Adrenal gland (tissue), 12 donors: ENCODE results near the gene CMTM3. TPM values are rescaled to one million over a fixed set of nuclear protein-coding genes. Genes with fewer than 3 reads are reported as not detected.

Experiments
- DNase-seq, 7 donors: peaks; one replicate each; pipeline ENCODE4 v3.0.0-alpha.2; 2019 to 2020
- H3K27ac ChIP-seq, 5 donors: fragments of 200-600 bp; sonication (generic) in 4 of 5; 1 replicate in 3 of 5; 2 replicates in 2 of 5; pipeline versions ENCODE4 v1.5.1 to v1.8.0; 2016 to 2020; ENCODE audit warnings: mild to moderate bottlenecking in 1 of 5
- H3K27me3 ChIP-seq: fragments of 200-600 bp; 2 replicates; pipeline ENCODE4 v1.8.0; 2021
- H3K36me3 ChIP-seq, 2 donors: fragments of 200-600 bp; replicated peaks in 1 of 2; 1 replicate in 1 of 2; 2 replicates in 1 of 2; pipeline versions ENCODE4 v1.5.1 to v1.8.0; 2018 to 2022
- H3K4me1 ChIP-seq, 2 donors: fragments of 200-600 bp; replicated peaks in 1 of 2; 1 replicate in 1 of 2; 2 replicates in 1 of 2; pipeline versions ENCODE4 v1.5.1 to v1.8.0; 2018 to 2021
- H3K4me3 ChIP-seq, 4 donors: fragments of 200-600 bp; sonication (generic) in 3 of 4; one replicate each; pipeline ENCODE4 v1.5.1; 2016 to 2018
- H3K9me3 ChIP-seq, 3 donors: fragments of 200-600 bp; sonication (generic) in 1 of 3; replicated peaks in 1 of 3; 1 replicate in 2 of 3; 2 replicates in 1 of 3; pipeline versions ENCODE4 v1.5.1 to v1.8.0; 2016 to 2021
- POLR2A ChIP-seq, 2 donors: fragments of 450-650 bp; IDR thresholded peaks; one replicate each; pipeline ENCODE4 v1.6.1; 2017; ENCODE audit warnings: antibody characterized with exemption in 2 of 2, mild to moderate bottlenecking in 2 of 2, moderate library complexity in 1 of 2
- WGBS, 4 donors: extraction: QIAGEN DNeasy Blood & Tissue Kit in 2 of 4; methylation state at CpG; one replicate each; pipeline versions ENCODE4 v1.1.5 to v1.1.7; 2013 to 2017; 5-methylcytosine and 5-hydroxymethylcytosine counted together
- intact Hi-C, 2 donors: fragments of 100-400 bp; cut with DNase I; formaldehyde crosslinking; loops; one replicate each; pipeline versions ENCODE4 v1.14.1 to v1.15.0; 2022 to 2023
- polyA plus RNA-seq, 3 donors: library from polyadenylated mRNA; stranded (reverse); fragments of 200-250 nt in 2 of 3; fragments of 350-450 nt in 1 of 3; fragmentation: Illumina TruSeq in 1 of 3; extraction: RNeasy Lipid Tissue Mini Kit (QIAGEN cat#74804) in 1 of 3; gene quantifications; one replicate each; pipeline ENCODE4 v1.2.3, GENCODE V29; 2013 to 2014
- total RNA-seq, 9 donors: library from RNA; depleted of rRNA in 4 of 9; stranded (reverse); fragments of >200 nt in 4 of 9; fragments of 120-200 nt in 1 of 9; fragmentation: NEBNext Ultra II Directional in 1 of 9; extraction: Animal tissue kit (Norgen Biotek cat#: 25700) in 1 of 9; gene quantifications; one replicate each; pipeline versions ENCODE4 v1.1.0 to v1.2.4, GENCODE V29; 2013 to 2023
- TF ChIP-seq, protein P1 (sequence below), 6 experiments: fragments of 450-650 bp in 4 of 6; fragments of 200-600 bp in 2 of 6; sonication (generic) in 1 of 6; IDR thresholded peaks; 1 replicate in 5 of 6; 2 replicates in 1 of 6; pipeline versions ENCODE4 v1.5.1 to v1.8.0; 2016 to 2021; ENCODE audit warnings: antibody characterized with exemption in 6 of 6, mild to moderate bottlenecking in 2 of 6, moderate library complexity in 1 of 6
- donor health status: healthy with polysubstance abuse.
- donor health status: Bipolar disorder and iron deficiency.
- donor health status: DM: yes; HTN: yes; CAD: no.
- donor health status: DM: no; HTN: no; CAD: no.
- donor health status: DM: no; HTN: no; CAD: no.
- donor health status: DM: yes; HTN: yes; CAD: no.

The CMTM3 gene
- total and polyA plus RNA-seq, 12 donors, result 6.4 to 31.8 (median 24.6) TPM

DNA sequence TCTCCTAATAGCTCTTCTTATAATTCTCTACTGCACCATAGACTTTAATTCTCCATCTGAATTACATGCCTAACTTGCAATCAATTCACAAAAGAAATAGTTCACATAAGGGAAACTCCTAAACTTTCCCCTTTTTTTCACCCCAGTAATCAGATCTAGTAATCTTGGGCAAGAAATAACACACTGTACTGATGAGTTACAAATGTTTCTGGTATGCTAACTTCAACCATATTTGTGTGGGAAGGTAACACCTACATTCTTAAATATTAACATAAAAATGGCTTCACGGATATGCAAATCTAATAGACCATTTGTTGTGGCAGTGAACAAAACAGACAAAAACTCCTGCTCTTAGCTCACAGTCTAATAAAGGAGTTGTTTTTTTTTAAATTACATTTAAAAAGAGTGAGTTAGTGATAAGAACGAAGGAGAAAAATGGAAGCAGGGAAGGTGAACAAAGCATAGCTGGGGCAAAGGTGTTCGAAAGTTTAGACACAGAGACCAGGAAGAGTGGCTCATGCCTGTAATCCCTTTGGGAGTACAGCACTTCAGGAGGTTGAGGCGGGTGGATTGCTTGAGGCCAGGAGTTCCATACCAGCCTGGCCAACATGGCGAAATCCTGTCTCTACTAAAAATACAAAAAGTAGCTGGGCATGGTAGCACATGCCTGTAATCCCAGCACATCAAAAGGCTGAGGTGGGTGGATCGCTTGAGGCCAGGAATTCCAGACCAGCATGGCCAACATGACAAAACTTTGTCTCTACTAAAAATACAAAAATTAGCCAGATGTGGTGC, 34.8 kb downstream of the CMTM3 start:
- Histone ChIP-seq H3K4me3 (no peak overlapping the region), H3K27ac (no peak overlapping the region), H3K9me3 (no peaks in the 10 kb centered on the region), H3K4me1 (peaks cover 0 to 6% of the 10 kb centered on the region in 2 donors), H3K36me3 (no peaks in the 10 kb centered on the region), H3K27me3 (no peaks in the 10 kb centered on the region)
- peak in 1 of 7 donors; percentile 20 for DNase-seq
- intact Hi-C loops, result no loop called here
- TF ChIP-seq POLR2A (IDR thresholded peaks at IDR 0.05), result no peak
- TF ChIP-seq, protein P1, sequence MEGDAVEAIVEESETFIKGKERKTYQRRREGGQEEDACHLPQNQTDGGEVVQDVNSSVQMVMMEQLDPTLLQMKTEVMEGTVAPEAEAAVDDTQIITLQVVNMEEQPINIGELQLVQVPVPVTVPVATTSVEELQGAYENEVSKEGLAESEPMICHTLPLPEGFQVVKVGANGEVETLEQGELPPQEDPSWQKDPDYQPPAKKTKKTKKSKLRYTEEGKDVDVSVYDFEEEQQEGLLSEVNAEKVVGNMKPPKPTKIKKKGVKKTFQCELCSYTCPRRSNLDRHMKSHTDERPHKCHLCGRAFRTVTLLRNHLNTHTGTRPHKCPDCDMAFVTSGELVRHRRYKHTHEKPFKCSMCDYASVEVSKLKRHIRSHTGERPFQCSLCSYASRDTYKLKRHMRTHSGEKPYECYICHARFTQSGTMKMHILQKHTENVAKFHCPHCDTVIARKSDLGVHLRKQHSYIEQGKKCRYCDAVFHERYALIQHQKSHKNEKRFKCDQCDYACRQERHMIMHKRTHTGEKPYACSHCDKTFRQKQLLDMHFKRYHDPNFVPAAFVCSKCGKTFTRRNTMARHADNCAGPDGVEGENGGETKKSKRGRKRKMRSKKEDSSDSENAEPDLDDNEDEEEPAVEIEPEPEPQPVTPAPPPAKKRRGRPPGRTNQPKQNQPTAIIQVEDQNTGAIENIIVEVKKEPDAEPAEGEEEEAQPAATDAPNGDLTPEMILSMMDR (IDR thresholded peaks at IDR 0.05), result no peak
- 90 to 95% (median 93%) methylated on average over 6 of the region's 6 CpGs for WGBS, 4 donors

GRCh38 chr16:66640724-66641314, 36.3 kb downstream of the CMTM3 start:
- no peak overlapping the region for H3K27ac ChIP-seq
- intact Hi-C loops, result no loop called here
- H3K4me3 ChIP-seq, result no peak overlapping the region
- DNase-seq, result peak in 1 of 7 donors; percentile 2
- H3K4me1 ChIP-seq, result peaks cover 0 to 6% of the 10 kb centered on the region in 2 donors
- no peak for TF ChIP-seq POLR2A (IDR thresholded peaks at IDR 0.05)
- TF ChIP-seq, protein P1 (IDR thresholded peaks at IDR 0.05), result no peak
- 89 to 94% (median 93%) methylated on average over 3 of the region's 3 CpGs for WGBS, 4 donors
- no peaks in the 10 kb centered on the region for H3K36me3 ChIP-seq
- no peaks in the 10 kb centered on the region for H3K27me3 ChIP-seq
- H3K9me3 ChIP-seq, result no peaks in the 10 kb centered on the region

- Histone ChIP-seq H3K27me3 (no peaks in the 10 kb centered on the region), H3K27ac (no peak overlapping the region), H3K36me3 (no peaks in the 10 kb centered on the region), H3K4me1 (peaks cover 0 to 1% of the 10 kb centered on the region in 2 donors), H3K4me3 (no peak overlapping the region), H3K9me3 (no peaks in the 10 kb centered on the region)
- TF ChIP-seq, protein P1 (IDR thresholded peaks at IDR 0.05), result no peak
- intact Hi-C loops, result no loop called here
- 100% methylated on average over 1 of the region's 1 CpG for WGBS, 4 donors
- no peak for DNase-seq
Measured at GRCh38 chr16:66641387-66641786, 36.9 kb downstream of the CMTM3 start.

GRCh38 chr16:66647866-66648265, 43.4 kb downstream of the CMTM3 start:
- intact Hi-C loops, result no loop called here

More at GRCh38 chr16:66647866-66648265, 43.4 kb downstream of the CMTM3 start:
- TF ChIP-seq, protein P1 (IDR thresholded peaks at IDR 0.05), result no peak
- TF ChIP-seq POLR2A (IDR thresholded peaks at IDR 0.05), result no peak
- Histone ChIP-seq H3K4me1 (peaks cover 0 to 4% of the 10 kb centered on the region in 2 donors), H3K9me3 (no peaks in the 10 kb centered on the region), H3K4me3 (no peak overlapping the region), H3K36me3 (no peaks in the 10 kb centered on the region), H3K27ac (no peak overlapping the region), H3K27me3 (no peaks in the 10 kb centered on the region)
- 85 to 93% (median 92%) methylated on average over 1 of the region's 1 CpG for WGBS, 4 donors
- no peak for DNase-seq
